Measurements from ENCODE around the gene MGST2.

MGST2 gene

DNA sequence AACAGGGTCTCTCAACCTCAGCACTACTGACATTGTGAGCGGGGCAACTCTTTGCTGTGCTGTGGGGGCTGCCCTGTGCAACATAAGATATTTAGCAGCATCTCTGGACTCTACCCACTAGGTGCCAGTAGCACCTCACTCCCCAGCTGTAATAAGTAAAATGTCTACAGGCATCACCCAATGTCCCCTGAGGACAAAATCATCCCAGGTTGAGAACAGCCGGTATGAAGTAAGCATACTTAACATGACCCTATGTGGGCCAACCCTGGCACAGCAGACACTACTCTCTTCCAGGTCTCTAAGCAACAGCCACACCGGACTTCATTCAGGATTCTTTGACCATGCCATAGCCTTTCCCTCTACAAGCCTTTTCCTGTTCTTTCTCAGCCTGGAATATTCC lies 10.5 kb upstream of the MGST2 start:
- DNase-seq (ENCODE audit: low read depth) = peak; percentile 42
- H3K4me3 ChIP-seq (ENCODE audit: low read depth, low read length) = no peak overlapping the region
- TF ChIP-seq, protein P1, sequence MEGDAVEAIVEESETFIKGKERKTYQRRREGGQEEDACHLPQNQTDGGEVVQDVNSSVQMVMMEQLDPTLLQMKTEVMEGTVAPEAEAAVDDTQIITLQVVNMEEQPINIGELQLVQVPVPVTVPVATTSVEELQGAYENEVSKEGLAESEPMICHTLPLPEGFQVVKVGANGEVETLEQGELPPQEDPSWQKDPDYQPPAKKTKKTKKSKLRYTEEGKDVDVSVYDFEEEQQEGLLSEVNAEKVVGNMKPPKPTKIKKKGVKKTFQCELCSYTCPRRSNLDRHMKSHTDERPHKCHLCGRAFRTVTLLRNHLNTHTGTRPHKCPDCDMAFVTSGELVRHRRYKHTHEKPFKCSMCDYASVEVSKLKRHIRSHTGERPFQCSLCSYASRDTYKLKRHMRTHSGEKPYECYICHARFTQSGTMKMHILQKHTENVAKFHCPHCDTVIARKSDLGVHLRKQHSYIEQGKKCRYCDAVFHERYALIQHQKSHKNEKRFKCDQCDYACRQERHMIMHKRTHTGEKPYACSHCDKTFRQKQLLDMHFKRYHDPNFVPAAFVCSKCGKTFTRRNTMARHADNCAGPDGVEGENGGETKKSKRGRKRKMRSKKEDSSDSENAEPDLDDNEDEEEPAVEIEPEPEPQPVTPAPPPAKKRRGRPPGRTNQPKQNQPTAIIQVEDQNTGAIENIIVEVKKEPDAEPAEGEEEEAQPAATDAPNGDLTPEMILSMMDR (IDR thresholded peaks at IDR 0.05; ENCODE audit: control insufficient read depth, extremely low read depth, insufficient read depth) = peak; percentile 68

DNA sequence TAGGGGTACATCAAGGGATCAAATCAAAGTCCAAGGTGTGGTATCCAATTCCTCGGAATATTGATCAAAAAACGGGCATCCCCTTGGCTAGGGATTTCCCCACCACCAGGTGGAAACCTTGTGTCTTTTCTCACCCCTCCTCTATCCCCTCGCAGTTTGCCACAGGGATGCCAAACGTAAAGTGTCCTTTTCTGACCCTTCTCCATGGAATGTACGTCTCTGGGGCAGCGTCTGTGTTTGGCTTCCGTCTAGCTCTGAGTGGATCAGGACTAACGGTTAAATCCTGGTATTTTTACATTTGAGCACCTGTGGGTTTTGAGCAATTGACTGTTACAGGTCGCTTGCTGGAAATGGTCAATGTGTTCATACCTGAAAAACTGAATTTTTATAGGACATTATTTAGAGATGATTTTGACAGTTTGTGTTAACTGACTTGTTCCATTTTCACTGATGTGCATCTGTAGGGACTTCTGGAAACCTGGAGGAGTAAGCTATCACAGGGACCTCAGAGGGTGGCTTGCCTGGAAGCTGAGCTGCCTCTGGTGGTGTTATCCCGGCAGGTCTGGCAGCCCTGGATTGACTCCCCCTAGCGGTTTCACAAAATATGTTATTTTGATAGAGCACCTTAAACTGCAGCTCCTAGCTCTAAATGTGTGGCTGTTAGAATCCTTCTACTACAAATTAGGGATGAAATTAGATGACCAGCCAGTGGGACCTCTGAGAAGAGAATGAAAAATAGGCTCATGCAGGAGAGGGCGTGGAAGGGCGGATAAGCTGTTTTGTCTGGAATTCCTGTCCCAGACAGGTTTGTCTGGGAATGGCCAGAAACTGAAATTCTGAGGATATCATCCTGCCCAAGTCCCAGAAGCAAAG lies 8.8 kb upstream of the MGST2 start:
- TF ChIP-seq, protein P1 (IDR thresholded peaks at IDR 0.05; ENCODE audit: control insufficient read depth, extremely low read depth, insufficient read depth) = peak; percentile 72
- DNase-seq (ENCODE audit: low read depth) = no peak
- no peak overlapping the region for H3K4me3 ChIP-seq (ENCODE audit: low read depth, low read length)

DNA sequence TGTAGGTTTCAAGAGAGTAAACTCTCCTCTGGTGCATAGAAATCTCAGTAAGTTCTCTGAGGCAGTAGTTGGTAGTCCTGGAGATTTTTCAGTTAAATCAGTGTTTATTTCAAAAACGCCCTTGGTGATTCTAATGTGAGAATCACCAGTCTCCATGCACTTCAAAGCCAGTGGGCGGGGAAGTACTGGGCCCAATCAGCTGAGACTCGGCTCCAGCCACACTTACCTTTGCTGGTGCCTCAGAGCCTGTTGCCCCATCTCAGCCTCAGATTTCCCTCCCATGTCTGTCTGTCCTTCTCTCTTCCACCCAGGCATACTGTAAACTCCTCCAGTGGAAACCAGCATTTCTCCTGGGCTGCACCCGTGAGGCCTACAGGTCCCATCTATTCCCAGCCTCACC lies 7.4 kb upstream of the MGST2 start:
- DNase-seq (ENCODE audit: low read depth) = no peak
- TF ChIP-seq, protein P1 (IDR thresholded peaks at IDR 0.05; ENCODE audit: control insufficient read depth, extremely low read depth, insufficient read depth) = no peak
- no peak overlapping the region for H3K4me3 ChIP-seq (ENCODE audit: low read depth, low read length)

DNA sequence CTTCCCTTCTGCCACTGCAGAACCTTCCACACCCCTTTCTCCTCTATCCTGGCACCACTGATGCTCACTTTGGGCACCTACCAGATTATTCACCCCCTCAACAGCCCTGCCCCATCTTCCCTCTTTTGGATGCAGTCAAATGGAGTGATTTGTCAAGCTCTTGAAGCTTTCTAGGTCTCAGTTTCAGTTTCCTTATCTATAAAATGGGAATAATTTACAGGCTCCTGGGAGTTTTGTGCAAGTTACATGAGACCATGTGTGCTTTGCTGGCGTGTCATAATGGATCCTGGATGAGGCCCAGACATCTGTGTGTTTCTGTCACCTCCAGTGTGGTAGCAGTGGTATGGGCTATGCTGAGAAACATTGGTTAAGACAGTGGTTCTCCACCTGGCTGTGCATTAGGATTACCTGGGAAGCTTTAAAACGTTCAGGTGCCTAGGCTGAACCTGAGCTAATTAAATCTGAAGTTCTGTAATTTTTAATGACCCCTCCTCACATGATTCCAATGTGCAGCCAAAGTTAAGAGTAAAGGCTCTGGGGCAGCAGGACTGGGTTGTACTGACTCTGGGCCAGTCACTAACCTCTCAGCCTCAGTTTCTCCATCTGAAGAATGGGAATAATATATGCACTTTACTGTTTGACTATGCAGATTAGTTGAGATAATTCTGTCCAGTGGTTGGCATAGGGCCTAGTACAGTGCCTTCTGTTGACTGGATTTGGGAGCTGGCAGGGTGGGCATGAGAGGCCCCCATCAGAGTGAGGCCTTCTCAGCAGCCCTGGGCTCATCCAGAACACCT lies 6.8 kb upstream of the MGST2 start:
- H3K4me3 ChIP-seq (ENCODE audit: low read depth, low read length) = no peak overlapping the region
- TF ChIP-seq, protein P1 (IDR thresholded peaks at IDR 0.05; ENCODE audit: control insufficient read depth, extremely low read depth, insufficient read depth) = no peak
- no peak for DNase-seq (ENCODE audit: low read depth)

DNA sequence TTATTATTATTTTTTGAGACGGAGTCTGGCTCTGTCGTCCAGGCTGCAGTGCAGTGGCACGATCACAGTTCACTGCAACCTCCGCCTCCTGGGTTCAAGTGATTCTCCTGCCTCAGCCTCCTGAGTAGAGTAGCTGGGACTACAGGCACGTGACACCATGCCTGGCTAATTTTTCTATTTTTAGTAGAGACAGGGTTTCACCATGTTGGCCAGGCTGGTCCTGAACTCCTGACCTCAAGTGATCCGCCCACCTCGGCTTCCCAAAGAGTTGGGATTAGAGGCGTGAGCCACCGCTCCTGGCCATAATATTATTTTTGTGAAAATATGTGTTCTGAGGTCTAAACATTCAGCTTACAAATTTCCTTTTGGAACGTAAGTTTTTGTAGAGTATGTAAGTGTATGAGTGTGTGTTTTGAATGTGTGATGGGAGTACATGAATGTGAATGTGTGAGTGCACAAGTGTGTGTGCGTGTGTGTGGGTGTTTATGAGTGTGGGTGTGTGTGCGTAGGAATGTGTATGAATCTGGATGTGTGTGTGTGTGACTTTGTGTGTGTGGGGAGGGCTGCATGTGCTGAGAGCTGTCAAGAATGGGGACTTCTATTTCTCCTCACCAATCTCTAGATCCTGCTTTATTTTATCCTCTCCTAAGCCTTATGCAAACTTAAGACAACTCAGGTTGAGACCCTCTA lies 5.7 kb upstream of the MGST2 start:
- no peak overlapping the region for H3K4me3 ChIP-seq (ENCODE audit: low read depth, low read length)
- TF ChIP-seq, protein P1 (IDR thresholded peaks at IDR 0.05; ENCODE audit: control insufficient read depth, extremely low read depth, insufficient read depth) = no peak

DNA sequence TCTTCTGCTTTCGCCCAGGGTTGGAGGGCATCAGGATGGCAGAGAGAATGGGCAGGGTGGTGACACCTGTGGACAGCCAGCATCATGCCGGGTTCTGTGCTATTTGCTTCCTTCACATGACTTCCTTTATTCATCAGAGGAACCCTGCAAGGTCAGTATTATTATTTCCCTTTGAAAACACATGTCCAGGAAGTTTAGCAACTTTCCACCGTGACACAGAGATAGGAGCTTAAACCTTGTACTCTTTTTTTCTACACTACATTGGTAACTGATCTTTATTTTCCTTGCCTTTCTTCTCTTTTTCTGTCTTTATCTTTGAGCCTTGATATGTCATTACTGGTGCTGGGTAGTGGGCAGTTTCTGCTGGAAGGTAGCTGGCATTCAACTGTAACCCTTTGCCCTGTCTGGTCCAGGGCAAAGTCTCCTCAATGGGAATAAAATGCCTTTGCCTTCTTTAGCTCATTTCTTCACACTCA lies 5.0 kb upstream of the MGST2 start:
- TF ChIP-seq, protein P1 (IDR thresholded peaks at IDR 0.05; ENCODE audit: control insufficient read depth, extremely low read depth, insufficient read depth) = no peak
- DNase-seq (ENCODE audit: low read depth) = no peak
- no peak overlapping the region for H3K4me3 ChIP-seq (ENCODE audit: low read depth, low read length)

More for the DNA sequence above, 5.7 kb upstream of the MGST2 start:
- DNase-seq (ENCODE audit: low read depth) = no peak
